KOPT-K1 (cell line): ENCODE data around the gene MYCN.

Source experiments
- H3K27ac ChIP-seq: fragments of 200-600 bp; sonication (generic); 2 replicates; pipeline ENCODE4 v1.5.1; 2016; ENCODE audit warnings: antibody characterized with exemption, mild to moderate bottlenecking, low read depth, low read length; ENCODE audit not compliant: poor library complexity, severe bottlenecking
- H3K36me3 ChIP-seq: fragments of 200-600 bp; sonication (generic); 2 replicates; pipeline ENCODE4 v1.5.1; 2017; ENCODE audit warnings: antibody characterized with exemption, mild to moderate bottlenecking, low read length, moderate library complexity; ENCODE audit not compliant: insufficient read depth
- H3K9me3 ChIP-seq: fragments of 200-600 bp; sonication (generic); 2 replicates; pipeline ENCODE4 v1.5.1; 2017; ENCODE audit warnings: antibody characterized with exemption, low read length, mild to moderate bottlenecking; ENCODE audit not compliant: insufficient read depth, poor library complexity, severe bottlenecking

MYCN gene

DNA sequence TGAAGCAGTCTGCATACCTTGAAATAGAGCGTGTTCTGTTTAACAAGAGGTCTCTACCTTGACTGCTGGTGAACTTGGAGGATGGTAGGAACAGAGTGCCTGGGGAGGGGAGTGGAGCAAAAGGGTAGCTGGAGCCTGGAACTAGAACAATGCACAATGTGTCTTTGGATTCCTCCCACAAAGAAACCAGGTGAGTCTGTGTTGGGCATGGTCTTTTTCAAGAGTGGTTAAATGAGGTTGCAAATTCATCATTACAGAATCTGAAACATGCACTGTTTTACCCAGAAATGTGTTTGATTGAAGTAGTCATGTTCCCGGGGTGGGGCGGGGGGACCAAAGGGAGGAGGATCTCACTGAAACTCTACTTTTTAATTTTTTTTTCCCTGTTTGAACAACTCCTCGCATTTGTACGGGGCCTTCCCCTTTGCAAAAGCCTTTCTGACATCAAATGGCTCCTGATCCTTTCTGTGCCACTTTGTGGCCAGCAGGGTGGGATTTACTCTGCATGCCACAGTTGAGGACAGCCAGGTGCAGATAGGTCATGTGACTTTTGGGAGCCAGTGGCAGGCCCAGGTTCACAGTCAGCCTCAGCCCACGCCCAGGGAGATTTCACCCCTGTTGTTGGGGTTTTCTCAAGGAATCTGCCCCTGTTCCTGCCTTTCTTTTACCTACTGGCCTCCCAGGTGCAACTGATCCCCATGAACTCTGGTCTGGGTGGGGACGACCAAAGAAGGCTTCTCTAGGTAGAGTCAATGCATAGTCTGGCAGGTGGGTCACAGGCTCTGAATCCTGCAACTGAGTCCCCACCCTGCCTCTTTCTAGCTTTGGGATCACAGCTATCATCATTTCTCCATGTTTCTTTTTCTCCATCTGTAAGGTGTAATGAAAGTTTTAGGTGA is 28.2 kb downstream of the MYCN start:
- no peaks in the 10 kb centered on the region for H3K36me3 ChIP-seq
- H3K27ac ChIP-seq, result no peak overlapping the region
- no peaks in the 10 kb centered on the region for H3K9me3 ChIP-seq

DNA sequence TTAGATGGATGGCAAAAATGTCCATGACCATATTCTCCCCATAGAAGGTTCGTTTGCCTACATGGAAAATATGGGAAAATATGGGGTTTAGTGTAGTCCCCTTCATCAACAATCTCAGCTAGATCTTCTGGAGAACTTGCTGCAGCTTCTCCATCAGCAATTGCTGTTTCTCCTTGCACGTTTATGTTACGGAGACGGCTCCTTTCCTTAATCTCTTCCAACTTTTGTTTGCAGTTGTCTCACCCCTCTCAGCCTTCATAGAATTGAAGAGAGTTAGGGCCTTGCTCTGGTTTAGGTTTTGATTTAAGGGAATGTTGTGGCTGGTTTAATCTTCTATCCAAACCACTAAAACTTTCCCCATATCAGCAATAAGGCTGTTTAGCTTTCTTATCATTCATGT is 28.9 kb downstream of the MYCN start:
- no peak overlapping the region for H3K27ac ChIP-seq
- H3K36me3 ChIP-seq, result no peaks in the 10 kb centered on the region
- no peaks in the 10 kb centered on the region for H3K9me3 ChIP-seq

DNA sequence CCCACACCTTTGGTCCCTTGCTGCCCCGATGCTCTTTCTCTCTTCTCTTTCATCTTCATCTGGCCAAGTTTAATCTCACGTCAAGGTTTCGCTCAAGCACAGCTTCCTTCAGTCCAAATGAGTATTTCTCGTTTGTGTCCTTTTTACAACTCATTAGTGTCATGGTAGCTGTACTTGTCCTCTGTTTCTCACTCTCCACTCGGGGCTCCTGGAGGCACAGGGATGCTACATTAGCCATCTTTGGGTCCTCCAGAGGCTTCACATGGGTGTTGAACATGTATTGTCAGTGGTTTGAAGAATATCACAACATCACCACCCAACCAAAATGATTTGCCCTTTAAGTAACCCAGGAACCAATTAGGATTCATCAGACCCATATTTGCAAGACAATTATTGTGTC is 30.4 kb downstream of the MYCN start:
- Histone ChIP-seq H3K36me3 (no peaks in the 10 kb centered on the region), H3K27ac (no peak overlapping the region)

DNA sequence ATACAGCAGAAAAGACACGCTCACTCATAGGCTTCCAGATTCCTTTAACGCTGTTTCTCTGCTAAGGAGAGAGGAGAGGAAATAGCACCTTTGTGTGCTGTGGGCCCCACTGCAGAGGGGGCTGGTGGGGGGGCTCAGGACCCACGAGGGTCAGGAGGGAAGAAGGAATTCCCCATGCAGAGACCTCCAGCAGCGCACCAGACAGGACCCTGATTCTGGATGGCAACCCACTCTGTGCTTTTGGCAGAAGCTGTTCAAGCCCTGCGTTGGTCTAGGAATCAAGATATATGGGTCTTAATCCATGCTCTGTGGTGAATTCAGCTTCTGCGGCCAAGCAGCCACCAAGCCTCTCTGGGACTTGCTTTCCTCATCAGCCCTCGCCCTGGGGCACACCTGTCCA is 31.0 kb downstream of the MYCN start:
- Histone ChIP-seq H3K9me3 (no peaks in the 10 kb centered on the region), H3K36me3 (no peaks in the 10 kb centered on the region), H3K27ac (no peak overlapping the region)

More for the DNA sequence above, 30.4 kb downstream of the MYCN start:
- no peaks in the 10 kb centered on the region for H3K9me3 ChIP-seq

DNA sequence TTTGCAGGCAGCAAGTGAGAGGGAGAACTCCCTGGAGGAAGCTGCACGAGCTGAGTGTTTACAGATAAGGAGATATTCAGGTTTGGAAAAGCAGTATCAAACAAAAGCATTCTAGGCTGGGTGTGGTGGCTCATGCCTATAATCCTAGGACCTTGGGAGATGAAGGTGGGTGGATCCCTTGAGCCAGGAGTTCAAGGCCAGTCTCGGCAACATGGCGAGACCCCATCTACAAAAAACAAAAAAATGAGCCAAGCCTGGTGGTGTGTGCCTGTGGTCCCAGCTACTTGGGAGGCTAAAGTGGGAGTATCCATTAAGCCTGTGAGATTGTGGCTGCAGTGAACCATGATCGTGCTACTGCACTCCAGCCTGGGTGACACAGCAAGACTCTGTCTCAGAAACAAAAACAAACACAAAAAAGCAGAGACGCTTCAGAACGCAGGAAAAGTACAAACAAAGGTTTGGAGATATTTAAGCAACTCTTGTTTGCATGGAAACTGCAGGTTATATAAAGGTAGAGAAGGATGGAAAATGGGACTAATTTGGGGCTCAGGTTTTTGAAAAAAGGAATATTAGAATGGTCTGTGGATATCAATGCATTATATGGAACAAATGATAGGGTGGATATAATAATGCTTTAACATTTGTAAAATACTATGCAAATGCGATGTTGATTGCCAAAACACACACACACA is 31.6 kb downstream of the MYCN start:
- Histone ChIP-seq H3K9me3 (no peaks in the 10 kb centered on the region), H3K27ac (no peak overlapping the region), H3K36me3 (no peaks in the 10 kb centered on the region)

DNA sequence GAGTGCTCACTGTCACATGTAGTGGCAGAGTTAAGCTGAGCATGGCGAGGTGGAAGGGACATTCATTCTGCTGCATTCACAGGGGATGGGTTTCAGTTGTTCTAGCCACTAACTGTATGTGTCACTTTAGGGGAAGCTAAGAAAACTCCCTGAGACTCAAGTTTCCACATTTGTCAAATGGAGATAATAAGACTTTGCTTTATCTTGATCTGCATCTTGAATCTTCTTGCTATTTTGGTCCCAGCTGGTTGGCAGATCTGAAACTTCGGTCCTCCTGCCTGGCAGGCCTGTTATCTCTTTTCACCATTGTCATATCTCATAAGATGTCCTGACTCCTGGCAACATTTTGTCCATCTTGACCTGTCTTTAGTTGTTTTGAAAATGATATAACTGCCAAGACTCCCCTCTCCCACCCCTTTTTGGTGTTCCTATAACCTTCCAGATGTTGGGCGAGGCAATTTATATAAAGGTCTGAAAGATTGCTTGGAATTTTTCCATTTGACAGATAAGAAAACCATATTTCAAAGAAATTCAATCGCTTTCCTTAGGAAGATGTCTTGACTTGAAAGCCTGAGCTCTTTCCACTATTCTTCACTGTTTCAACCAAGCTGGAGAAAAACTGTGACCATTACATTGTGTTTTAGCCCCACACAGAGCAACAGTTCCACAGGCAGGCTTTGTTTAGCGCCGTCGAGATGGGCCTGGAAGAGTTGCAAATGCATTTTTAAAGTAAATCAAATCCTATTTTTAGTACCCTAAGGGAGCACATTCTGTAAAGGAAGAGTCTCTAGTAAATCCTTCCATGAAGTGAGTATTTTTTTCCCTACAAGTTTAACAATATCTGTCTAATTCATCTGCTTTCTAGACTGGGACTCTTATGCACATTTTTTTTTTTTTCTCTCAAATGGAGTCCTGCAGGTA is 33.4 kb downstream of the MYCN start:
- H3K9me3 ChIP-seq, result no peaks in the 10 kb centered on the region
- no peaks in the 10 kb centered on the region for H3K36me3 ChIP-seq
- no peak overlapping the region for H3K27ac ChIP-seq

DNA sequence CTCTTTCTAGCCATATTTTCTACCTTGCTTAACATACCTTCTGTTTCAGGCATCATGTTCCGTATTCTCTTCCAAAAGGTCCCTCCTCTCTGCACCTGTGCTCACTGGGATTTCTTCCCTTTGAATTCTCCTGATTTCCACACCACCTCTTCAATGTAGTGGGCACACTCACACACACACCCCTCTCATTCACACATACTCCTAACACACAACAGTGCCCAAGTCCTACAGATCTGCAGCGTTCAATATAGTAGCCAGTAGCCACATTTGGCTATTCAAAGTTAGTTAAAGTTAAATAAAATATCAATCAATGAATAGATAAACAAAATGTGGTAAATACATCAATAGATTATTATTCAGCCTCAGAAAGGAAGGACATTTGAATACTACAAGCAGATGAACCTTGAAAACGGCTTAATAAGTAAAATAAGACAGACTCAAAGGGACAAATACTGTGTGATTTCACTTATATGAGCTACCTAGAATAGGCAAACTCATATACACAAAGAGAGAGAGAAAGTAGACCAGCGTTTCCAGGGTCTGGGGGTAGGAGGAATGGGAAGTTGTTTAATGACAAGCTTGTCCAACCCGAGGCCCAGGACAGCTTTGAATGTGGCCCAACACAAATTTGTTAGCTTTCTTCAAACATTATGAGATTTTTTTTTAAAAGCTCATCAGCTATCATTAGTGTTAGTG is 34.4 kb downstream of the MYCN start:
- H3K36me3 ChIP-seq, result no peaks in the 10 kb centered on the region
- no peaks in the 10 kb centered on the region for H3K9me3 ChIP-seq
- no peak overlapping the region for H3K27ac ChIP-seq

DNA sequence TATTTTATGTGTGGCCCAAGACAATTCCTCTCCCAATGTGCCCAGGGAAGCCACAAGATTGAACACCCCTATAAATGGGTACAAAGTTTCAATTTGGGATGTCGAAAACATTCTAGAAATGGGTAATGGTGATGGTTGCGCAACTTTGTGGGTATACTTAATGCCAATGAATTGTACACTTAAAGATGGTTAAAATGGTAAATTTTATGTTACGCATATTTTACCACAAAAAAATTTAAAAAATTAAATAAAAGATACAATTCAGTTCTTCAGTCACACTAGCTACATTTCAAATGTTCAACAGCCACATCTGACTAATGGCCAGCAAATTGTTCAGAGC is 34.9 kb downstream of the MYCN start:
- no peaks in the 10 kb centered on the region for H3K9me3 ChIP-seq
- no peaks in the 10 kb centered on the region for H3K36me3 ChIP-seq
- no peak overlapping the region for H3K27ac ChIP-seq

DNA sequence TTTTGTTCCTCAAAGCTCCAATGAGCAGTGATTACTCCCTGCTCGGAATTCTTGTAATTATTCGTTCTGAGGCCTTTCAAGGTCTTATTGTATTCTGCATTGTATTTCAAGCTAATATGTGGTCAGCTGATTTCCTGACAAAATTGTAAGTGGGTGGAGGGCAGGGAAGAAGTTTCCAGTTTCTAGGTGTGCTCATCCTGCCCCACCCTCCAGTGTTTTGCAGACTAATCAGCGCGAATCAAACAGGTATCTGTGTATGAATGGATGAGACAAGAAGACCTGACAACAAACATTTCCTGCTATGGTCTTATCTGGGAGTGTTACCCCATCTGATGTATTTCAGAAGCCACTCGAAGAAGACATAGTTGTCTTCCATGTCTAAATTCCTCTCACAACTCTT is 35.3 kb downstream of the MYCN start:
- H3K27ac ChIP-seq, result no peak overlapping the region
- no peaks in the 10 kb centered on the region for H3K9me3 ChIP-seq
- H3K36me3 ChIP-seq, result no peaks in the 10 kb centered on the region

DNA sequence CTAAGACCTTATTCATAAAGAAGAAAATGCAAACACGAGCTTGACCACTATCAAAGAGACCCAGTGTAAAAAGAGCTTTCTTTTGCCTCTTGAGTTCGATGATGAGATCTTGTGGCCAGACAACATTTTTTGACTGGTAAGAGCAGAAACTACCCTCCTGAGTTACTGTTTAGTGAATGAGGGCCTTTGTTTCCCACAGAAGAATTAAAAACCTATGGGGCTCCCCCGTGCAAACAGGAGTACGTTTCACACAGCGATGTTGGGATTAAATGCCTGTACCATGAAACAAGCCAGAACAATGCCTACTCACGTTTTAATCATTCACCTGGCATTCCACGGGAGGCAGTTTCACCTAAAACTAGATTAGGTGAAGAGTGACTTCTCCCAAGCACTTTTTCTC is 36.0 kb downstream of the MYCN start:
- no peaks in the 10 kb centered on the region for H3K36me3 ChIP-seq
- no peak overlapping the region for H3K27ac ChIP-seq
- no peaks in the 10 kb centered on the region for H3K9me3 ChIP-seq

DNA sequence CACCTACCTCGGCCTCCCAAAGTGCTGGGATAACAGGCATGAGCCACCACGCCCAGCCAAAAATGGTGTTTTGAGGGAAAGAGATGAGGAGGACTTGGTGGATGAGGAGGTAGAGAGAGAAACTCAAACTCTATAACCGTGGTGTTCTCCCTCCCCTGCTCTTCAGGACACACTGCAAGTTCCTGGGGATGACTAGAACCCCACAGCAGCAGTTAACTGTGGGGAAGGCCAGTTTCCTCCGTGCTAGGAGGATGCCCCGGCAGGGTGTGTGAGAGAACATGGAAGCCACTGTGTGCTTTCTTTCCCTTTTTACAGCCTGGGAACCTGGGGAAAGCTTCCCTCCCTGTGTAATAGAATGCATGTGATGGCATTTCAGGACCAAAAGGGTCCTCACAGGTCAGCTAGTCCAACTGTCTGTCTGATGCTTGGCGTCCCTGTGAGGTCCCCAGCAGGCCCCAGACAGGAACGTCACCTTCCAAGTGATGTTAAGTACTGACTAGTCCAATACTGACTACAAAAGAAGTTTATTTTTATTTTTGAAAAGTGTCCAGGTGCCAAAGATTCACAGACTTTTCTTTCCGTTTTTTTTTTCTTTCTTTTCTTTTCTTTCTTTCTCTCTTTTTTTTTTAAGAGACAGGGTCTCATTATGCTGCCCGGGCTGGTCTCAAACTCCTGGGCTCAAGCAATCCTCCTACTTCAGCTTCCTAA is 38.9 kb downstream of the MYCN start:
- H3K9me3 ChIP-seq, result no peaks in the 10 kb centered on the region
- no peaks in the 10 kb centered on the region for H3K36me3 ChIP-seq
- no peak overlapping the region for H3K27ac ChIP-seq

DNA sequence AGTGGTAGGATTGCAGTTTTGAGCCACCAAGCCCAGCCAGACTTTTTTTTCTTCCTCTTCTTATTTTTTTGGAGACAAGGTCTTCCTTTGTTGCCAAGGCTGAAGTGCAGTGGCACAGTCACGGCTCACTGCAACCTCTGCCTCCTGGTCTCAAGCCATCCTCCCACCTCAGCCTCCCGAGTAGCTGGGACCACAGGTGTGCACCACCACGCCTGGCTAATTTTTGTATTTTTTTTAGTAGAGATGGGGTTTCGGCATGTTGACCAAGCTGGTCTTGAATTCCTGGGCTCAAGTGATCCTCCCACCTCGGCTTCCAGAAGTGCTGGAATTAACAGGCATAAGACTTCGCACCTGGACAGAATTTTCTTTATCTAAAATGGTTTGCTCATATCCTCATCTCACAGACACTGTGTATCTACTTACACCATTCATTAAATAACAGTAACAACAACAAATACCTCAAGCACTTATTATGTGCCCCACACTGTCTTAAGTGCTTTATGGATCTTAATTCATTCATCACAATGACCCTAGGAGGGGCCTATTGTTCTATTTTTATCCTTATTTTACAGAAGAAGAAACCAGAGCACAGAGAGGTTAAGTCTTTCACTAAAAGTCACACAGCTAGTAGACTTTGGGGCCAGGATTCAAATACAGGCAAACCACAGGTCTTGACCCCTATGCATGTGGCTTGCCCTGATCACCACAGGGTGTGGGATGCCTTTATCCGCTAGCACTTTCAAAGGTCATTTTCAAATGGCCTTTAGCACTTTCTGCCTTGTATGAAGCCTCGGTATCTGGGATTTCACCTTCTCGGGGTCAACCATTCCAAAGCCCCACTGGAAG is 39.6 kb downstream of the MYCN start:
- Histone ChIP-seq H3K36me3 (no peaks in the 10 kb centered on the region), H3K9me3 (no peaks in the 10 kb centered on the region), H3K27ac (no peak overlapping the region)

DNA sequence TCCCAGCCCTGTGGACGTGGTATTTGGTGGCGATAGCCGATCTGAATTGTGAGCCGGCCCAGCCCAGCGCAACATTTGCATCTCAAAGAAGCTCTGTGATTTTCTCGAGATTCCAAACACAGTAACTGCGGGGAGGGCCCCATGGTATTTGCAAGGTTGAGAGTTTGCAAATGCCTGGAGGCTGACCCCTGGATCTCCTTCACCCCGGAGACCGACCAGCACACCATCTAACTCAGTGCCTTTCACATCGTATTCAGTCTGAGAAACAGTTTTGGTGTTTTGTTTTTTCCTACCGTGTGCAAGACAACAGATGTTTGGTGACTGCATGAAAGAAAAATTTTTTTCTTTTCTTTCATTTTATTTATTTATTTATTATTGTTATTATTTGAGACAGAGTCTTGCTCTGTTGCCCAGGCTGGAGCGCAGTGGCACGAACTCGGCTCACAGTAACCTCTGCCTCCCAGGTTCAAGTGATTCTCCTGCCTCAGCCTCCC is 40.3 kb downstream of the MYCN start:
- Histone ChIP-seq H3K9me3 (no peaks in the 10 kb centered on the region), H3K36me3 (no peaks in the 10 kb centered on the region), H3K27ac (no peak overlapping the region)
